Activated CD4-positive, alpha-beta memory T cell treated with anti-CD3 and anti-CD28 coated beads, Interleukin-2, amount 10 ng/mL, durations not matched to agents 7 days and 5 days (primary cell): ENCODE results near the gene NEURL3. TPM values are rescaled to one million over a fixed set of nuclear protein-coding genes. Genes with fewer than 3 reads are reported as not detected.

ENCODE experiments used
- CTCF ChIA-PET: fragments of 350-600 bp; sonication (Branson Sonifier 250); formaldehyde crosslinking; loops from one replicate; lab custom pipeline; 2021; ENCODE audit warnings: antibody characterized with exemption, inconsistent platforms; lab: Charles Lee
- POLR2A ChIA-PET: fragments of 350-600 bp; sonication (Branson Sonifier 250); formaldehyde crosslinking; loops from one replicate; lab custom pipeline; 2021; ENCODE audit warnings: antibody characterized with exemption; lab: Charles Lee
- DNase-seq: peaks from one replicate; pipeline ENCODE4 v3.0.0-alpha.2; 2020
- H3K27ac Mint-ChIP-seq: one replicate; pipeline ENCODE4 v1.8.0; 2021; ENCODE audit warnings: mild to moderate bottlenecking, mixed read lengths
- H3K27me3 Mint-ChIP-seq: one replicate; pipeline ENCODE4 v1.8.0; 2021; ENCODE audit warnings: mixed read lengths
- H3K36me3 Mint-ChIP-seq: one replicate; pipeline ENCODE4 v1.8.0; 2021; ENCODE audit warnings: low read depth, mixed read lengths
- H3K4me1 Mint-ChIP-seq: one replicate; pipeline ENCODE4 v1.8.0; 2021; ENCODE audit warnings: mixed read lengths
- H3K4me3 Mint-ChIP-seq: one replicate; pipeline ENCODE4 v1.8.0; 2021; ENCODE audit warnings: mild to moderate bottlenecking, mixed read lengths
- H3K9me3 Mint-ChIP-seq: one replicate; pipeline ENCODE4 v1.8.0; 2021; ENCODE audit warnings: mixed read lengths
- total RNA-seq, 2 experiments: library from RNA; stranded (reverse); gene quantifications; one replicate each; pipeline ENCODE4 v1.2.3, GENCODE V29; 2021

NEURL3 gene
- total RNA-seq, 2 experiments from 2014 or later = 0.78 to 1.0 TPM

DNA sequence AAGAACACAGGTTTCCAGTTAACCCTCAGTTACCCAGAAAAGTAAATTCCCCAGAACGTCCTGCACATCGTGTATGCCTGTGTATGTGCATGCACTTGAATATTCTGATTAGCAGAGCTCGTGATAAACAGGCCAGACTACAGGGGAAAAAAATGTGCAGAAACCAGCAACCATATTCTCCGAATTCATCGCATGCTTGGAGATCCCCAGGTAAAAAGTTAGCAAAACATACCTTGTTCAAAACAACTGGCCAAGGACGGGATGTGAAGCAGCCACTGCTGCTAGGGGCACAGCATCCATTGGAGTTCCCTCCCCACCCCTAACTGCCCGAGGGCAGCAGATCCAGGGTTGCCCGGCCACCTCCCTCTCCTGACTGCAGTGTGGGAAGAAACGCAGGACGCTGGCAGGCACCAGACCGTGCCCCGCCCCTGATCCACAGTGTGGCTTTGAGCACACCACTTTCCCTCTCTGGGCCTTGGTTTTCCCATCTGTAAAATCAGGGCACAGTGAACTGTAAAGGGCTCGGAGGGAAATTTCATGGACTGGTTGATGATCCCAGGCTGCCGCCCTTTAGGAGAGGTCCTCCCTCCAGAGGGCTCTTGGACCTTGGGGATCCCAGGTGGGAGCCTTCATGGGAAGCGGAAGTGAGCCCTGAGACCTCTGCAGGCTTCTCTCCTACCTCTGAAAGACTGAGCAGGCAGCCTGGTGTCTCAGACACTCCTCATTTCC, 19.5 kb upstream of the NEURL3 start:
- Mint-ChIP-seq H3K36me3 (no peaks in the 10 kb centered on the region), H3K27ac (peak overlapping the region; percentile 76), H3K27me3 (peaks cover 13% of the 10 kb centered on the region), H3K4me3 (peak overlapping the region; percentile 57), H3K4me1 (peaks cover 82% of the 10 kb centered on the region), H3K9me3 (no peaks in the 10 kb centered on the region)
- peak; percentile 45 for DNase-seq
- ChIA-PET POLR2A (interaction anchor here (1.1 to 9.8 kb wide), 8 partner anchors 8 to 189 kb away, joined by 3 to 221 read pairs (median 4); partner anchors contain the start of genes ARID5A and NCAPH), CTCF (interaction anchor here (1.0 to 2.3 kb wide), 4 partner anchors 11 to 30 kb away, joined by 3 to 7 read pairs (median 6); no protein-coding TSS in a partner anchor)

DNA sequence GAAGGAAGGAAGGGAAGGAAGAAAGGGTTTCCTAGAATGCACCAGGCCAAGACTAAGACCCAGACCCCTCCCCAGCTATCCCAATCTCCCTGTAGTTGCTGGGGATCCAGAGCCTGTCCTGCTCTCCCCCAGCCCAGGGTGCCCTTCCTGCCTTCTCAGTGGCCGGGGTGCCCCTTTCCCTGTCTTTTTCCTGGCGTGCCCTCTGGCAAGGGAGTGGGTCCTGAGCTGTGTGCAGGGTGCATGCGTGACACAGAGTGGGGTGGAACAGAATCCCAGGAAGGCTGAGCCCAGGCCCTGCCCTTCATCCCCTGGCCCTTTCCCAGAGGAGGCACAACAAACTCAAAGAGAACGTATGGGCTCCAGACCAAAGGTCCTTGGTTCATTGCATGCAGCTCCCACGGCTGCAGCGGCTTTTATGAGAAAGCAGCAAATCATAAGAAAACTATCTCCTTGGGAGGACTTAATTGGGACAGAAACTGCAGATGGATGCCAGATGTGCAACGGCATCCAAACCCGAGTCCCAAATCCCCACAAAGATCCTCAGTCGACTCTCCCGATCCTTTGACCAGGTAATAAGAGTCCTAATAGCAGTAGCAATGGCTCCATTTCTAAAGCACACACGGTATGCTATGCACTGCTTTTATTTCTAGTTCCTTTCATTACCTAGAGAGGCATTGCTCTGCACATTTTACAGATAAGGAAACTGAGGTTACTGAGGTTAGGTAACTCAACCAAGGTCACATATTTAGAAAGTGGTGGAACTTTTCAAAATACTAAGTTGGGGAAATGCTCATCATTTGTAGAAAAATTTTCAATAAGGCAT, 18.7 kb upstream of the NEURL3 start:
- ChIA-PET POLR2A (interaction anchor here (0.7 to 9.8 kb wide), 8 partner anchors 9 to 188 kb away, joined by 3 to 221 read pairs (median 4); partner anchors contain the start of genes ARID5A and NCAPH), CTCF (interaction anchor here (1.0 to 1.9 kb wide), 2 partner anchors 12 kb away, joined by 3 to 4 read pairs; no protein-coding TSS in a partner anchor)
- no peak for DNase-seq
- H3K9me3 Mint-ChIP-seq = no peaks in the 10 kb centered on the region
- peaks cover 75% of the 10 kb centered on the region for H3K4me1 Mint-ChIP-seq
- H3K4me3 Mint-ChIP-seq = peak overlapping the region; percentile 57
- H3K36me3 Mint-ChIP-seq = peaks cover 3% of the 10 kb centered on the region
- H3K27me3 Mint-ChIP-seq = peaks cover 13% of the 10 kb centered on the region
- peak overlapping the region; percentile 76 for H3K27ac Mint-ChIP-seq

DNA sequence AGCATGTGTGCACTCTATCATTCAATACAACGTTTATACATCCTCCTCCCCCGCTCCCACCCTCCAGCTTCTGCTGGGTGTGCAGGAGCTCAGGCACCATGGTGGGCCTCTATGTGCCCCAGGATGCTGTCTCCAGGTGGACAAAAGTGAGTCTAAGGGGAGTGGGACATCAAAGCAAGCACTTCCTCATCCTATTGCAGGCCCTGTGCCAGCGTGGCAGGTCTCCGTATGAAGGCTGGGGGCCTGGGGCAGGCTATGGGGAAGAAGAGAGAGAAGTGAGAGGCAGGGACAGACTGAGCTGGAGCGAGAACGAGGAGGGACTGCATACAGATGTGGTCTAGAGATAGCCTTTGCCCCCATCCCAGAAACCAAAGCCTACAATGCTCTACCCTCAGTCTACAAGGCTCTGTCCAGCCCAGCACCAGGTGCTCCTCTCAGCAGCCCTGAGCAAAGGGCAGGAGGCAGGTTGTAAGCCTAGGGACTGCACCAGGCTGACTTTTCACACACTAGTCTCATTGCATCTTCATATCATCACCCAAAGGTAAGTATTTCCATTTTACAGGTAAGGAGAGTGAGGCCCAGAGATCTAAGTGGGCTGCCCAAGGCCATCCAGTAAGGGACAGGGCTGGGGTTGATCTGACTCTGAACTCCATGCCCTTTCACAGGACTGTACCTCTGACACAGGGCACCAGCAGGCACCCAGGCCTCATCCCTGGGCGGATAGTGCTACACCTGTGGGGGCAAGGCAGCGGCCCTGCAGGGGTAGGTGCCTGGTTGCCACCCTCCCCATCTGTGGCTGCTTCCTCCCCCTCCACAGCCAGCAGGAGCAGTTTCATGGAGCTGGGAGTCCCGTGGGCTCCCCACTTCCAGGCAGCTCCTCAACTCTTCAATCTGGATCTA, 17.4 kb upstream of the NEURL3 start:
- no peak for DNase-seq
- Mint-ChIP-seq H3K4me1 (peaks cover 62% of the 10 kb centered on the region), H3K4me3 (no peak overlapping the region), H3K36me3 (peaks cover 11% of the 10 kb centered on the region), H3K27ac (peak overlapping the region; percentile 40), H3K9me3 (peaks cover 5% of the 10 kb centered on the region), H3K27me3 (peaks cover 13% of the 10 kb centered on the region)
- CTCF ChIA-PET = interaction anchor here (1.2 kb wide), 1 partner anchor 31 kb away, joined by 6 read pairs; no protein-coding TSS in a partner anchor
- POLR2A ChIA-PET = interaction anchor here (0.5 to 9.8 kb wide), 4 partner anchors 15 to 178 kb away, joined by 3 to 221 read pairs (median 6); partner anchors contain the start of gene ARID5A

DNA sequence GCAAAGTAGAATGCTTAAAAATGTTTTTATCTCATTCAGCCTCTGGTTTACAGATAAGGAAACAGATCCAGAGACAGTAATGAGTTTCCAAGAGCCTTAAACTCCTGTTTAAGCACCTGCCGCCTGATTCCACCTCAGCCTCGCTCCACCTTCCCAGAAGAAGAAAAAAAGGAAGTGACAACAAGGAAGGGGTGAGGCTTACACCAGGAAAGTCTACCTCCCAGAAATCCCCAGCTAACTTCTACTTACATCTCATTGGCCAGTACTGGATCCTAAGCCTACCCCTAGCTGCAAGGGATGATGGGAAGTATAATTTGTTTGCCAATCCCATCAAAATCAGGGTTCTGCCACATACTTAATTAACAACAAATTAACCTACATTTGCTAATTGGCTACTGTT, 16.1 kb upstream of the NEURL3 start:
- no peak for DNase-seq
- POLR2A ChIA-PET = interaction anchor here (0.5 to 1.6 kb wide), 2 partner anchors 16 to 236 kb away, joined by 3 to 7 read pairs; partner anchors contain the start of gene ARID5A
- Mint-ChIP-seq H3K4me1 (peaks cover 52% of the 10 kb centered on the region), H3K27me3 (peaks cover 13% of the 10 kb centered on the region), H3K36me3 (peaks cover 19% of the 10 kb centered on the region), H3K9me3 (peaks cover 15% of the 10 kb centered on the region), H3K27ac (no peak overlapping the region), H3K4me3 (no peak overlapping the region)
- CTCF ChIA-PET = interaction anchor here (1.2 kb wide), 1 partner anchor 11 kb away, joined by 3 read pairs; no protein-coding TSS in a partner anchor

DNA sequence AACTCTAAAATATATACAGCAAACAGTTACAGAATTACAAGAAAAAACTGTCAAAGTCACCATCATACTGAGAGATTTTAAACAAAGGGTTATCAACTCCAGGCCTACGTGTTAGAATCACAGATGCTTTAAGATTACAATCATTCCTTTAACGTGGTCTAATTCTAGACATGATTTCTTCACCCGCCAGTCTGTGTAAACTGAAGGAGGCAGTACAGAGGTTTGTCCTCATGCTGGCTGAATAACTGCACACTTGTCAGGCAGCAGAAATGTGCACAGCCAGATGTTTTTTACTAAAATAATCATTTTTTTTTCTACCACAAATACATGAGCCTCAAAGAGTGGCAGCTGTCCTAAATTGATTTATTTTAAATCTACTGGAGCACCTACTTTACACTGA, 15.5 kb upstream of the NEURL3 start:
- H3K27ac Mint-ChIP-seq = no peak overlapping the region
- POLR2A ChIA-PET = interaction anchor here (0.5 kb wide), 1 partner anchor 236 kb away, joined by 3 read pairs; no protein-coding TSS in a partner anchor
- H3K4me1 Mint-ChIP-seq = peaks cover 47% of the 10 kb centered on the region
- peaks cover 16% of the 10 kb centered on the region for H3K27me3 Mint-ChIP-seq
- no peak overlapping the region for H3K4me3 Mint-ChIP-seq
- peaks cover 20% of the 10 kb centered on the region for H3K9me3 Mint-ChIP-seq
- CTCF ChIA-PET = interaction anchor here (1.2 to 3.7 kb wide), 2 partner anchors 10 to 11 kb away, joined by 3 to 18 read pairs; no protein-coding TSS in a partner anchor
- peaks cover 24% of the 10 kb centered on the region for H3K36me3 Mint-ChIP-seq
- no peak for DNase-seq

DNA sequence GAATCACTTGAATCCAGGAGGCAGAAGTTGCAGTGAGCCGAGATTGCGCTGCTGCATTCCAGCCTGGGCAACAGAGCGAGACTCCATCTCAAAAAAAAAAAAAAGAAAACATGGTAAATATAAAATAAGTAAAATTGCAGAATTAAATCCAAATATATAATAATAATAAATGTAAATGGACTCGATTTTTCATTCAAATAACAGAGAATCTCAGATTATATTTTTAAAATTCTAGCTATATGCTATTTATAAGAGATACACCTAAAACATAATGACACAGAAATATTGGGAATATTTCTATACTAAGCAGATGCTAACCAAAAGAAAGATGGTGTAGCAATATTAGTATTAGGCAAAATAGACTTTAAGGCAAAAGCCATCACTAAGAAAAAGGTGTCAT, 15.1 kb upstream of the NEURL3 start:
- H3K4me1 Mint-ChIP-seq = peaks cover 43% of the 10 kb centered on the region
- no peak overlapping the region for H3K27ac Mint-ChIP-seq
- CTCF ChIA-PET = interaction anchor here (3.7 kb wide), 1 partner anchor 11 kb away, joined by 18 read pairs; no protein-coding TSS in a partner anchor
- peaks cover 26% of the 10 kb centered on the region for H3K36me3 Mint-ChIP-seq
- peaks cover 22% of the 10 kb centered on the region for H3K9me3 Mint-ChIP-seq
- POLR2A ChIA-PET = no interaction called here
- no peak overlapping the region for H3K4me3 Mint-ChIP-seq
- DNase-seq = no peak
- H3K27me3 Mint-ChIP-seq = peaks cover 16% of the 10 kb centered on the region

DNA sequence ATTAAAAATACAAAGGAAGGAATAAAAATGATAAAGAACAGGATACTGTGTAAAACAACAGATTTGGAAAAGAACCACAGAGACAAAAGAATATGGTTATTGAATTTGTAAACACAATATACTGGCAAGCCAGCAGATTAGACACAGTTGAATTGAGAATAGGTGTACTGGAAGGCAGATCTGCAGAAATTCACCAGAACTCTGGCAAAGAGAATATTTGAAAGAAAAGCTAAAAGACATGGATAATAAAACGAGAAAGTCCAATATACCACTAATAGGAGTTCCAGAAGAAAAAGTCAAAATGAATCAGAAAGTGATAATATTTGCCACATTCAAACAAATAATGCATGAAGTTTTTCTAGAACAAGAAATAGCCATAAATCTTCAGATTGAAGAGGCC, 11.9 kb upstream of the NEURL3 start:
- Mint-ChIP-seq H3K27ac (no peak overlapping the region), H3K4me3 (no peak overlapping the region), H3K36me3 (peaks cover 30% of the 10 kb centered on the region), H3K4me1 (peaks cover 13% of the 10 kb centered on the region), H3K27me3 (peaks cover 9% of the 10 kb centered on the region), H3K9me3 (peaks cover 26% of the 10 kb centered on the region)
- CTCF ChIA-PET = interaction anchor here (0.7 to 3.7 kb wide), 2 partner anchors 7 to 378 kb away, joined by 3 to 18 read pairs; no protein-coding TSS in a partner anchor
- no peak for DNase-seq
- POLR2A ChIA-PET = no interaction called here

DNA sequence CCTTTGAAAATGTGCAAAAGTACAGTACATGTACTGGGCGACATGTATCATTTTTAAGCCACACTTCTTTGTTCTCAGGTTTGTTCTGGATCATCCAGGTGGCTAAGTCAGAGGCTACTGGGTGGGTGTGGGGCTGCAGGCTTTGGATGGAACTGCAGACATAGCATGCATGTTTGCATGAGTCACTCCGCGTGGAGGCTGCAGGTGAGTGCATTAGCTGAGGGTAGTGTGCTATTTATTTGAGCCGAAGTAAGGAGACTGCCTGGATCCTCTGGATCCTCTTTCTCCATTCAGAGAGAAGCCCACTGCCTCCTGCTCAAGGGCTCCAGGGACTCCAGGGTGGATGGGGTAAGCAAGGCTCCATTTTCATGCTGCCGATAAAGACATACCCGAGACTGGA, 9.4 kb upstream of the NEURL3 start:
- Mint-ChIP-seq H3K4me3 (no peak overlapping the region), H3K36me3 (peaks cover 30% of the 10 kb centered on the region), H3K27ac (no peak overlapping the region), H3K9me3 (peaks cover 26% of the 10 kb centered on the region), H3K27me3 (peaks cover 21% of the 10 kb centered on the region), H3K4me1 (peaks cover 3% of the 10 kb centered on the region)
- no peak for DNase-seq
- POLR2A ChIA-PET = no interaction called here
- CTCF ChIA-PET = interaction anchor here (1.1 kb wide), 1 partner anchor 40 kb away, joined by 3 read pairs; no protein-coding TSS in a partner anchor

DNA sequence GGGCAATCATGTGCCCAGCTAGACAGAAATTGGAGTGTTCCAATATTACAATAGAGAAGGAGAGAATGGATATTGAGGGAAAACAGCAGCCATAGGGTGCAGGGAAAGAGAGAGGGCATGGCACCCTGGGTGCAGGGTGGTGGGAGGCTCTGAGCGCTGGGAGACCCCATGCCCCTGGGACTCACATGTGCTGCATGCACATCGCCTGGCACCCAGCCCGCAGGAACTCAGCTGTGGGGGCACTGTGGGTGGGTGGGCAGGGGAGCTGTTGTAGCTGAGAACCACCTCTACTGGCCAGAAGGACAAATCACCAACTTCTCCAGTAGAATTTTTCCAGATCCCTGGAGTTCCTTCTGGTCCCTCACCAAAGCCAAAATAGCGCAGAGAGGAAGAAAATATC, 7.2 kb upstream of the NEURL3 start:
- no peak overlapping the region for H3K4me3 Mint-ChIP-seq
- H3K9me3 Mint-ChIP-seq = peaks cover 19% of the 10 kb centered on the region
- CTCF ChIA-PET = interaction anchor here (0.7 to 11.6 kb wide), 4 partner anchors 42 to 216 kb away, joined by 3 to 134 read pairs (median 13); no protein-coding TSS in a partner anchor
- no peak overlapping the region for H3K27ac Mint-ChIP-seq
- H3K36me3 Mint-ChIP-seq = peaks cover 19% of the 10 kb centered on the region
- DNase-seq = no peak
- peaks cover 21% of the 10 kb centered on the region for H3K27me3 Mint-ChIP-seq
- H3K4me1 Mint-ChIP-seq = peaks cover 17% of the 10 kb centered on the region
- POLR2A ChIA-PET = no interaction called here

DNA sequence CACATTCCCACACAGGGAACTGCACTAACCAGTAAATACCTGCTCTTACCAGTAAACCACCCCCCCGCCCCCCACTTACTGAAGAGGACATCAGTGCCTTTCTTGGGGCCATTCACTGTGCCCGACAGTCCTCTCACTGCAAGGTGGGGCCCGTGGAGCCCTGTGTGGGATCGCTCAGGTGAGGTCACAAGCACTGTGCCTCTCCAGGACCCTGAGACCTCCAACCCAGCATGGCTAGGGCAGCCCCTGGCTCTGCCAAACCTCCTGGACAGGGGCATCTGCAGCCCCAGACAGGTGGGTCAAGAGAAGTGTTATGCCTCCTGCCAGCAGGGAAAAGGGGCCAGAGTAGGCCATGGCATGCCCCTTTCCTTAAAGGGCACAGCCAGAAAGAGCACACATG, 6.7 kb upstream of the NEURL3 start:
- CTCF ChIA-PET = interaction anchor here (1.0 to 11.6 kb wide), 8 partner anchors 13 to 338 kb away, joined by 3 to 134 read pairs (median 4); partner anchors contain the start of gene NCAPH

DNA sequence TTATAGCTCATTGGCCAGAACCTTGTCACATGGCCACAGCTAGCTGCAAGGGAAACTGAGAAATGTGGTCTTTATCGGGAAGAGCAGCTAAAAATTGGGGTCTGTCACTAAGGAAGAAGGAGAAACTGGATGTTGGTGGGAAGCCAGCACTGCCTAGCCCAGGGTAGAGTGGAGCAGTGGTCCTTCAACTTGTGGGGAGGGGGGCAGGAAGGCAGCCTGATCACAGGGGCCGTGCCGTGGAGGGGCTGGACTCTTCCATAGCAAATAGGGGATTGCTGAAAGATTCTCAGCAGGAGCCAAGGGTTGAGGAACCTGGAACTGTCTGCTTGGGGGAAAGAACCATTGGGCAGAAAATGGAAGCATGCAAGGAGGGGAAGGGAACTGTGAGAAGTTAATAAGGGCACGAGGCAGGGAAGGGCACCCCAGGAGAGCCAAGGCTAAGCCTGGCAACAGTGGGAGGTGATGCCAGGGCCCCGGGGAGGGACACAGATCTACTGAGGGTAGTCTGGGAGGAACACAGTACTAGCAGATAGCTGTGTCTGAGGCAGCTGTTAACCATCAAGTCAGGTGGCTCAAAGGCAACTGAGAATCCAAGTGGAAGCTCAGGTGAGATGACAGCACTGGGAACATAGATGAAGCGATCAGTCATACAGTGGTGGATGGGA, 5.9 kb upstream of the NEURL3 start:
- H3K27ac Mint-ChIP-seq = no peak overlapping the region
- POLR2A ChIA-PET = no interaction called here
- peaks cover 10% of the 10 kb centered on the region for H3K36me3 Mint-ChIP-seq

More for the DNA sequence above, 6.7 kb upstream of the NEURL3 start:
- Mint-ChIP-seq H3K36me3 (peaks cover 14% of the 10 kb centered on the region), H3K27me3 (peaks cover 19% of the 10 kb centered on the region), H3K4me1 (peaks cover 21% of the 10 kb centered on the region), H3K27ac (no peak overlapping the region), H3K9me3 (peaks cover 15% of the 10 kb centered on the region), H3K4me3 (no peak overlapping the region)
- no peak for DNase-seq
- POLR2A ChIA-PET = no interaction called here

More for the DNA sequence above, 5.9 kb upstream of the NEURL3 start:
- no peak overlapping the region for H3K4me3 Mint-ChIP-seq
- H3K4me1 Mint-ChIP-seq = peaks cover 21% of the 10 kb centered on the region
- CTCF ChIA-PET = interaction anchor here (0.6 to 11.6 kb wide), 15 partner anchors 8 to 337 kb away, joined by 3 to 134 read pairs (median 3); partner anchors contain the start of gene NCAPH
- no peak for DNase-seq
- peaks cover 19% of the 10 kb centered on the region for H3K27me3 Mint-ChIP-seq
- peaks cover 10% of the 10 kb centered on the region for H3K9me3 Mint-ChIP-seq
